Peyer's patch (tissue), 4 donors: ENCODE data around the gene RFX3. TPM values are rescaled to one million over a fixed set of nuclear protein-coding genes. Genes with fewer than 3 reads are reported as not detected.

Experiments
- DNase-seq, 3 donors: peaks; one replicate each; pipeline ENCODE4 v3.0.0-alpha.2; 2017 to 2019
- H3K27ac ChIP-seq, 4 donors: fragments of 200-600 bp; sonication (generic); one replicate each; pipeline ENCODE4 v1.5.1; 2016 to 2019
- H3K27me3 ChIP-seq, 2 donors: fragments of 200-600 bp; sonication (generic); one replicate each; pipeline ENCODE4 v1.5.1; 2019
- H3K36me3 ChIP-seq, 3 donors: fragments of 200-600 bp; sonication (generic); one replicate each; pipeline ENCODE4 v1.5.1; 2016 to 2019
- H3K4me1 ChIP-seq, 4 donors: fragments of 200-600 bp; sonication (generic); one replicate each; pipeline ENCODE4 v1.5.1; 2016 to 2019
- H3K4me3 ChIP-seq, 4 donors: fragments of 200-600 bp; sonication (generic); 1 replicate in 3 of 4; 2 replicates in 1 of 4; pipeline ENCODE4 v1.5.1; 2016 to 2019; ENCODE audit warnings: mild to moderate bottlenecking in 1 of 4
- H3K9me3 ChIP-seq, 4 donors: fragments of 200-600 bp; sonication (generic); one replicate each; pipeline ENCODE4 v1.5.1; 2016 to 2019; ENCODE audit warnings: mild to moderate bottlenecking in 1 of 4
- POLR2A ChIP-seq, 2 donors: fragments of 450-650 bp; IDR thresholded peaks; one replicate each; pipeline ENCODE4 v1.5.1; 2017; ENCODE audit warnings: antibody characterized with exemption in 2 of 2, mild to moderate bottlenecking in 2 of 2, moderate library complexity in 2 of 2
- total RNA-seq, 4 donors: library from RNA; depleted of rRNA; stranded (reverse); fragments of >200 nt; gene quantifications; one replicate each; pipeline ENCODE4 v1.1.0, GENCODE V29; 2016
- TF ChIP-seq, protein P1 (sequence below), 6 experiments: fragments of 450-650 bp in 4 of 6; fragments of 200-600 bp in 2 of 6; sonication (generic) in 1 of 6; IDR thresholded peaks; one replicate each; pipeline ENCODE4 v1.5.1; 2017 to 2019; ENCODE audit warnings: antibody characterized with exemption in 6 of 6, mild to moderate bottlenecking in 3 of 6, moderate library complexity in 1 of 6

The RFX3 gene
- total RNA-seq, 4 donors from 2014 or later, result 3.9 to 31.4 (median 9.5) TPM

DNA sequence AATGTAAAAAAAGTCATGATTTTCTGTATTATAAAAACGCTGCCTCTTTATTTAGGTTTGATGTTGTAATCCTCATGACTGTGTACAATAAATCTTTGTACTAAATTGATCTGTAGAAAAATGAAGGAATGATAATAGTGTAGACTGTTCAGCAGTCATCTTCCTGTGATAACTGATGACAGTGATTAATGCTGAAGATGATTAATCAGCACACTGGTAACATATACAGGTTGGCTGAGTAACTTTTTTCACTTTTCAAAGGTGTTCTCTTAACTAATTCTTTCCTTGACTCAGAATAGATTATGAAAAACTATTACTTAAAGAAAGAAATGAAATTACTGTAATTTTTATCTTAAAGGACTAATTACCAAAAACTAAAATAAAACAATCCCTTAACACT, 122.5 kb downstream of the RFX3 start:
- Histone ChIP-seq H3K27me3 (no peaks in the 10 kb centered on the region), H3K36me3 (no peaks in the 10 kb centered on the region), H3K4me3 (no peak overlapping the region), H3K27ac (no peak overlapping the region), H3K4me1 (peaks cover 0 to 8% (median 0%) of the 10 kb centered on the region in 4 donors), H3K9me3 (no peaks in the 10 kb centered on the region)
- TF ChIP-seq, protein P1, sequence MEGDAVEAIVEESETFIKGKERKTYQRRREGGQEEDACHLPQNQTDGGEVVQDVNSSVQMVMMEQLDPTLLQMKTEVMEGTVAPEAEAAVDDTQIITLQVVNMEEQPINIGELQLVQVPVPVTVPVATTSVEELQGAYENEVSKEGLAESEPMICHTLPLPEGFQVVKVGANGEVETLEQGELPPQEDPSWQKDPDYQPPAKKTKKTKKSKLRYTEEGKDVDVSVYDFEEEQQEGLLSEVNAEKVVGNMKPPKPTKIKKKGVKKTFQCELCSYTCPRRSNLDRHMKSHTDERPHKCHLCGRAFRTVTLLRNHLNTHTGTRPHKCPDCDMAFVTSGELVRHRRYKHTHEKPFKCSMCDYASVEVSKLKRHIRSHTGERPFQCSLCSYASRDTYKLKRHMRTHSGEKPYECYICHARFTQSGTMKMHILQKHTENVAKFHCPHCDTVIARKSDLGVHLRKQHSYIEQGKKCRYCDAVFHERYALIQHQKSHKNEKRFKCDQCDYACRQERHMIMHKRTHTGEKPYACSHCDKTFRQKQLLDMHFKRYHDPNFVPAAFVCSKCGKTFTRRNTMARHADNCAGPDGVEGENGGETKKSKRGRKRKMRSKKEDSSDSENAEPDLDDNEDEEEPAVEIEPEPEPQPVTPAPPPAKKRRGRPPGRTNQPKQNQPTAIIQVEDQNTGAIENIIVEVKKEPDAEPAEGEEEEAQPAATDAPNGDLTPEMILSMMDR (IDR thresholded peaks at IDR 0.05), result no peak
- no peak for TF ChIP-seq POLR2A (IDR thresholded peaks at IDR 0.05)
- DNase-seq, result no peak

GRCh38 chr9:3401221-3401954, 124.4 kb downstream of the RFX3 start:
- no peaks in the 10 kb centered on the region for H3K27me3 ChIP-seq
- no peaks in the 10 kb centered on the region for H3K36me3 ChIP-seq
- H3K9me3 ChIP-seq, result no peaks in the 10 kb centered on the region
- no peak overlapping the region for H3K27ac ChIP-seq
- peaks cover 0 to 8% (median 0%) of the 10 kb centered on the region in 4 donors for H3K4me1 ChIP-seq
- TF ChIP-seq, protein P1 (IDR thresholded peaks at IDR 0.05), result no peak
- no peak for TF ChIP-seq POLR2A (IDR thresholded peaks at IDR 0.05)
- no peak for DNase-seq
- no peak overlapping the region for H3K4me3 ChIP-seq

DNA sequence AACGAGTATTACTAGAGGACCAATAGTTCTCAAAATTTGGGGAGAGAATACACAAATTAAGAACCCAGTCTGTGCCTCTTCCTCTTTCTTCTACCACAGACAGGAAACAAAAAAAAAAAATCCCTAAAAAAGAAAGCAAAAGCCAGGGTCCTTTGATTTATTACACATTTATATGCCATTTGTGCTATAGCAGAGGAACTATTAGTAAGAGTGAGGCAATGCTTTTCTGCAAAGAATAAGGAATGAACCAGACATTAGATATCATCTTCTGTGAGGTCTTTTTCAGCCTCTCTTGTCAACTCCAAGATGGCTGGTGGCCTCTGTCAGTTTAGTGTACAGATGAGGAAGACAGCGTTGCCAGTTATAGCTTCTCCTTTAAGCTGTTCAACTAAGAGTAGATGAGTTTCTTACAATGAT, 127.6 kb downstream of the RFX3 start:
- TF ChIP-seq, protein P1 (IDR thresholded peaks at IDR 0.05), result no peak
- no peak for TF ChIP-seq POLR2A (IDR thresholded peaks at IDR 0.05)

DNA sequence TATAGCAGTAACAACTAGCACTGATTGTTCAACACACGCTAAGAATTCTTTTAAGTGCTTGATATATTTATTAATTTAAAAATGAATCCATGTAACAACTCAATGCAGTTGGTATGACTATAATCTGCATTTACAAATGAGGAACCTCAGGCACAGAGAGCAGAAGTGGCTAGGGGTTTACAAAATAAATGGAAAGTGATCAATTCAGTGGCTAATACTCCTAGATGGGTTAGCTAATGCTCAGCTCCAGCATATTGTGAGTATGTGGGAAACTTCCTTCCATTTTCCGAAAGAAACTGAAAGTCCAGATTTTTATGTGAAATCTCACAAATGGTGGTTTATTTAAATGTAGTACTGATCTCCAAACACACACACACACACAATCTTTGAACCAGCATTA, 128.0 kb downstream of the RFX3 start:
- TF ChIP-seq, protein P1 (IDR thresholded peaks at IDR 0.05), result no peak
- TF ChIP-seq POLR2A (IDR thresholded peaks at IDR 0.05), result no peak
- Histone ChIP-seq H3K27ac (peak overlapping the region in 1 of 4 donors; percentile 47), H3K9me3 (no peaks in the 10 kb centered on the region), H3K36me3 (peaks cover 0 to 9% (median 0%) of the 10 kb centered on the region in 3 donors), H3K4me3 (no peak overlapping the region), H3K27me3 (no peaks in the 10 kb centered on the region), H3K4me1 (peaks cover 0 to 8% (median 0%) of the 10 kb centered on the region in 4 donors)
- DNase-seq, result no peak

More for the DNA sequence above, 127.6 kb downstream of the RFX3 start:
- peak overlapping the region in 1 of 4 donors; percentile 47 for H3K27ac ChIP-seq
- H3K4me3 ChIP-seq, result no peak overlapping the region
- peaks cover 0 to 8% (median 0%) of the 10 kb centered on the region in 4 donors for H3K4me1 ChIP-seq
- DNase-seq, result peak in 1 of 3 donors; percentile 32
- H3K36me3 ChIP-seq, result peaks cover 0 to 9% (median 0%) of the 10 kb centered on the region in 3 donors
- H3K9me3 ChIP-seq, result no peaks in the 10 kb centered on the region
- no peaks in the 10 kb centered on the region for H3K27me3 ChIP-seq

GRCh38 chr9:3391414-3391813, 134.4 kb downstream of the RFX3 start:
- Histone ChIP-seq H3K4me3 (no peak overlapping the region), H3K4me1 (no peaks in the 10 kb centered on the region), H3K27me3 (no peaks in the 10 kb centered on the region), H3K36me3 (peaks cover 0 to 9% (median 0%) of the 10 kb centered on the region in 3 donors), H3K27ac (no peak overlapping the region), H3K9me3 (no peaks in the 10 kb centered on the region)
- TF ChIP-seq POLR2A (IDR thresholded peaks at IDR 0.05), result no peak
- TF ChIP-seq, protein P1 (IDR thresholded peaks at IDR 0.05), result no peak
- no peak for DNase-seq
